ENCODE measurements around the gene ADARB1.

DNA sequence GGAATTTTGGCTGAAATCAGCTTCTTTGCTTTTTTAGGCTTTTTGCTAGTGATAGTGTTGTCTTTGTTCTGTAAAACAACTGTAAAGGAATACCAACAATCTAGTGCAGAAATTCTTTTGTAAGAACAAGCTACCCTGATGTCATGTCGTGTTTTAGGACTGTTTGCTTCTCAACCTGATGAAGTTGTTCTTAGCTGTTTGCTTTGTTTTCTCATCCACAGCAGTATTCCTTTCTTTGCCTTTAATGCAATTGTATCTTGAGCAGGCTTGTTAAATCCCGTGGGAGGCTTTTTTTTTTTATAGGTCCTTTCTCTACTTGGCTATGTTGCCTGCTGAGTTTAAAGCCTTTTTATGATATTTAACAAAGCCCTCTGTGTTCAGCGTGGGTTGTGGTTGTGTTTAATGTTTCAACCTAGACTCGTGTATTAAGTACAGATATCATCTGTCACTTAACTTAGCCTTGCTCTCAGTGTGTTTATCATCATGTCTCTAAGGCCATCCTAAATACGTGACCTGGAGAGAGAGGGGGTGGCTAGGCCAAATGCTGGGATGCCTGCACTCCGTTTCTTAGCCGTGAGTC, 31.6 kb downstream of the ADARB1 start:
- TF ChIP-seq, protein P1, sequence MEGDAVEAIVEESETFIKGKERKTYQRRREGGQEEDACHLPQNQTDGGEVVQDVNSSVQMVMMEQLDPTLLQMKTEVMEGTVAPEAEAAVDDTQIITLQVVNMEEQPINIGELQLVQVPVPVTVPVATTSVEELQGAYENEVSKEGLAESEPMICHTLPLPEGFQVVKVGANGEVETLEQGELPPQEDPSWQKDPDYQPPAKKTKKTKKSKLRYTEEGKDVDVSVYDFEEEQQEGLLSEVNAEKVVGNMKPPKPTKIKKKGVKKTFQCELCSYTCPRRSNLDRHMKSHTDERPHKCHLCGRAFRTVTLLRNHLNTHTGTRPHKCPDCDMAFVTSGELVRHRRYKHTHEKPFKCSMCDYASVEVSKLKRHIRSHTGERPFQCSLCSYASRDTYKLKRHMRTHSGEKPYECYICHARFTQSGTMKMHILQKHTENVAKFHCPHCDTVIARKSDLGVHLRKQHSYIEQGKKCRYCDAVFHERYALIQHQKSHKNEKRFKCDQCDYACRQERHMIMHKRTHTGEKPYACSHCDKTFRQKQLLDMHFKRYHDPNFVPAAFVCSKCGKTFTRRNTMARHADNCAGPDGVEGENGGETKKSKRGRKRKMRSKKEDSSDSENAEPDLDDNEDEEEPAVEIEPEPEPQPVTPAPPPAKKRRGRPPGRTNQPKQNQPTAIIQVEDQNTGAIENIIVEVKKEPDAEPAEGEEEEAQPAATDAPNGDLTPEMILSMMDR (IDR thresholded peaks at IDR 0.05; ENCODE audit: poor library complexity), result no peak
- TF ChIP-seq EZH2 (IDR thresholded peaks at IDR 0.05; ENCODE audit: borderline replicate concordance) (no peak), EZH2phosphoT487 (IDR thresholded peaks at IDR 0.05; ENCODE audit: low read depth, severe bottlenecking, unreplicated experiment) (no peak)
